ENCODE data around the gene DERA. TPM values are rescaled to one million over a fixed set of nuclear protein-coding genes. Genes with fewer than 3 reads are reported as not detected.

The DERA gene
- total and polyA plus RNA-seq, 9 of the 15 experiments (the other 6 are each of a cell fraction or from before 2014, with no cell fraction given): 5.5 to 15.5 (median 7.8) TPM

- Histone ChIP-seq H3K9me1 (ENCODE audit: control insufficient read depth, insufficient read depth, low read length) (no peaks in the 10 kb centered on the region), H3K4me2 (ENCODE audit: insufficient read depth, low read length) (no peak overlapping the region), H3K36me3 (ENCODE audit: control insufficient read depth, insufficient read depth, low read length) (no peaks in the 10 kb centered on the region), H3K27me3 (ENCODE audit: control insufficient read depth in 2 of 2, insufficient read depth in 2 of 2, low read length in 2 of 2) (no peaks in the 10 kb centered on the region), H3K4me3 (no peak overlapping the region), H3K4me1 (replicated peaks in 1 of 2; ENCODE audit: control insufficient read depth in 2 of 2, insufficient read depth in 2 of 2, low read length in 2 of 2) (no peaks in the 10 kb centered on the region), H3K79me2 (ENCODE audit: control insufficient read depth, insufficient read depth, low read length) (no peaks in the 10 kb centered on the region), H4K20me1 (replicated peaks; ENCODE audit: control insufficient read depth, insufficient read depth, low read length) (no peaks in the 10 kb centered on the region), H3K9ac (ENCODE audit: insufficient read depth in 1 of 2, low read depth in 2 of 2, low read length in 2 of 2) (no peak overlapping the region), H2AFZ (ENCODE audit: low read depth, low read length) (no peak overlapping the region), H3K9me3 (replicated peaks; ENCODE audit: control insufficient read depth, insufficient read depth, low read depth, low read length) (no peaks in the 10 kb centered on the region), H3K27ac (ENCODE audit: extremely low read depth, low read depth, low read length) (no peak overlapping the region)
- in situ Hi-C loops (cut with MboI): no loop called here
- 10% methylated on average over 1 of the region's 2 CpGs for WGBS (ENCODE audit: insufficient coverage, low coverage, missing lambda C conversion rate)
- ATAC-seq (no peak), DNase-seq (ENCODE audit: extremely low read depth in 1 of 4, low spot score in 3 of 4) (no peak), FAIRE-seq (no peak)
- no peak for TF ChIP-seq RFX7 (CRISPR knock-in tag; IDR thresholded peaks at IDR 0.05)
- no peak for TF ChIP-seq SRSF3 (IDR thresholded peaks at IDR 0.05; ENCODE audit: insufficient read depth, low read length)
- no peak for TF ChIP-seq E2F4 (CRISPR knock-in tag; IDR thresholded peaks at IDR 0.05; ENCODE audit: low read depth)
- TF ChIP-seq CTCFL (IDR thresholded peaks at IDR 0.05; ENCODE audit: borderline replicate concordance, insufficient read depth, low read depth, low read length, poor library complexity, severe bottlenecking): no peak
- TF ChIP-seq TBL1XR1 (IDR thresholded peaks at IDR 0.05; ENCODE audit: low read length in 2 of 2): no peak
- no peak for TF ChIP-seq TAF7 (tag; IDR thresholded peaks at IDR 0.05)
- no peak for TF ChIP-seq PHF20 (IDR thresholded peaks at IDR 0.05; ENCODE audit: partially characterized antibody)
- no peak for TF ChIP-seq SMAD2 (IDR thresholded peaks at IDR 0.05; ENCODE audit: low read depth, low read length)
- no peak for TF ChIP-seq ARHGAP35 (IDR thresholded peaks at IDR 0.05; ENCODE audit: partially characterized antibody)
- ChIA-PET CTCF (ENCODE audit: low intra/inter-chr PET ratio) (no interaction called here), POLR2A (no interaction called here)
- intact Hi-C loops (cut with micrococcal nuclease): no loop called here
- no TSS peak for BruUV-seq (replicated peaks)
Observed at GRCh38 chr12:16021676-16022075, 110.5 kb downstream of the DERA start.

Measured in K562 (cell line).